CD4-positive, alpha-beta T cell (primary cell): Measurements from ENCODE around the gene ARMH3. TPM values are rescaled to one million over a fixed set of nuclear protein-coding genes. Genes with fewer than 3 reads are reported as not detected.

ENCODE experiments used
- ATAC-seq: fragments of 200-7000 bp; cut with Tn5 transposase; one replicate; pipeline ENCODE4 v1.10.0; 2022; ENCODE audit warnings: mild to moderate bottlenecking; ENCODE audit not compliant: poor library complexity
- CTCF ChIA-PET: fragments of 350-600 bp; sonication (Branson Sonifier 250); formaldehyde crosslinking; loops from one replicate; lab custom pipeline; 2021; ENCODE audit warnings: antibody characterized with exemption, inconsistent platforms; lab: Charles Lee
- POLR2A ChIA-PET: fragments of 350-600 bp; sonication (Branson Sonifier 250); formaldehyde crosslinking; loops from one replicate; lab custom pipeline; 2021; ENCODE audit warnings: antibody characterized with exemption, inconsistent platforms; lab: Charles Lee
- DNase-seq, 14 experiments: peaks; one replicate each; pipeline ENCODE4 v3.0.0-alpha.2; 2013 to 2020; ENCODE audit warnings: mixed read lengths in 2 of 14
- H3K27ac ChIP-seq, 2 donors: one replicate each; pipeline versions ENCODE4 v1.5.1 to v1.7.0; 2013; ENCODE audit warnings: low read length in 2 of 2, low read depth in 1 of 2, mild to moderate bottlenecking in 1 of 2
- H3K27me3 ChIP-seq, 2 experiments: 1 replicate in 1 of 2; 2 replicates in 1 of 2; pipeline versions ENCODE4 v1.6.1 to v1.7.0; 2013; ENCODE audit warnings: low read length in 2 of 2, control low read depth in 1 of 2, mild to moderate bottlenecking in 1 of 2, moderate library complexity in 1 of 2; ENCODE audit not compliant: insufficient read depth in 2 of 2, control insufficient read depth in 1 of 2
- H3K36me3 ChIP-seq: one replicate; pipeline ENCODE4 v1.6.1; 2013; ENCODE audit warnings: low read length, control low read depth; ENCODE audit not compliant: insufficient read depth
- H3K4me1 ChIP-seq: one replicate; pipeline ENCODE4 v1.6.1; 2013; ENCODE audit warnings: low read length, control low read depth; ENCODE audit not compliant: insufficient read depth
- H3K4me3 ChIP-seq: one replicate; pipeline ENCODE4 v1.5.1; 2013; ENCODE audit warnings: mild to moderate bottlenecking, low read length, moderate library complexity
- H3K9me3 ChIP-seq, 2 experiments: 1 replicate in 1 of 2; 2 replicates in 1 of 2; pipeline versions ENCODE4 v1.6.1 to v1.7.0; 2013; ENCODE audit warnings: low read length in 2 of 2, mild to moderate bottlenecking in 2 of 2, control low read depth in 1 of 2, moderate library complexity in 1 of 2; ENCODE audit not compliant: control insufficient read depth in 1 of 2, insufficient read depth in 1 of 2
- H3K27ac Mint-ChIP-seq: one replicate; pipeline ENCODE4 v1.8.0; 2020; ENCODE audit warnings: mixed read lengths
- H3K27me3 Mint-ChIP-seq: one replicate; pipeline ENCODE4 v1.8.0; 2021; ENCODE audit warnings: mixed read lengths
- H3K36me3 Mint-ChIP-seq: one replicate; pipeline ENCODE4 v1.8.0; 2021; ENCODE audit warnings: low read depth, mixed read lengths
- H3K4me1 Mint-ChIP-seq: one replicate; pipeline ENCODE4 v1.8.0; 2021; ENCODE audit warnings: low read depth, mixed read lengths
- H3K4me3 Mint-ChIP-seq: one replicate; pipeline ENCODE4 v1.8.0; 2020; ENCODE audit warnings: mild to moderate bottlenecking, mixed read lengths
- H3K9me3 Mint-ChIP-seq: one replicate; pipeline ENCODE4 v1.8.0; 2020; ENCODE audit warnings: mixed read lengths
- CTCF ChIP-seq: fragments of 200-600 bp; IDR thresholded peaks from one replicate; pipeline ENCODE4 v1.8.0; 2022; ENCODE audit warnings: antibody characterized with exemption, mild to moderate bottlenecking
- intact Hi-C, 2 experiments: fragments of 100-400 bp; cut with DNase I in 1 of 2; cut with micrococcal nuclease in 1 of 2; formaldehyde crosslinking; loops; one replicate each; pipeline versions ENCODE4 v1.15.1 to v1.9.0; 2023 to 2025; cut with DNase I, micrococcal nuclease
- total RNA-seq, 174 experiments: library from RNA in 2 of 174; stranded (reverse) in 2 of 174; gene quantifications; one replicate each; pipeline ENCODE4 v1.2.3 and lab custom pipeline; 2021 to 2026

Gene ARMH3
- total RNA-seq, 2 experiments from 2014 or later: 17.7 to 18.9 TPM

GRCh38 chr10:101950213-101950612 lies 105.8 kb downstream of the ARMH3 start:
- intact Hi-C loops: no loop called here
- H3K27me3 ChIP-seq: no peaks in the 10 kb centered on the region
- Mint-ChIP-seq H3K27ac (no peak overlapping the region), H3K27me3 (no peaks in the 10 kb centered on the region), H3K4me3 (no peak overlapping the region), H3K9me3 (peaks cover 7% of the 10 kb centered on the region), H3K36me3 (peaks cover 94% of the 10 kb centered on the region), H3K4me1 (peaks cover 3% of the 10 kb centered on the region)
- no peak overlapping the region for H3K4me3 ChIP-seq
- H3K27ac ChIP-seq: no peak overlapping the region
- DNase-seq (no peak), ATAC-seq (no peak)
- no peaks in the 10 kb centered on the region for H3K4me1 ChIP-seq
- CTCF ChIA-PET: no interaction called here
- TF ChIP-seq CTCF: no peak
- POLR2A ChIA-PET: no interaction called here
- H3K36me3 ChIP-seq: peaks cover 36% of the 10 kb centered on the region
- H3K9me3 ChIP-seq: peaks cover 8 to 9% of the 10 kb centered on the region in 2 experiments

GRCh38 chr10:101941871-101942270 lies 114.1 kb downstream of the ARMH3 start:
- POLR2A ChIA-PET: interaction anchor here (0.7 kb wide), 1 partner anchor 100 kb away, joined by 3 read pairs; no protein-coding TSS in a partner anchor
- ATAC-seq: no peak
- Histone ChIP-seq H3K4me1 (no peaks in the 10 kb centered on the region), H3K36me3 (peaks cover 18% of the 10 kb centered on the region), H3K9me3 (no peaks in the 10 kb centered on the region), H3K27me3 (no peaks in the 10 kb centered on the region), H3K27ac (no peak overlapping the region), H3K4me3 (no peak overlapping the region)
- Mint-ChIP-seq H3K27ac (no peak overlapping the region), H3K4me3 (no peak overlapping the region), H3K36me3 (peaks cover 66% of the 10 kb centered on the region), H3K4me1 (peaks cover 7% of the 10 kb centered on the region), H3K27me3 (no peaks in the 10 kb centered on the region), H3K9me3 (no peaks in the 10 kb centered on the region)
- TF ChIP-seq CTCF: no peak
- intact Hi-C loops: no loop called here
- CTCF ChIA-PET: no interaction called here
- no peak for DNase-seq

GRCh38 chr10:101940916-101941315 lies 115.1 kb downstream of the ARMH3 start:
- H3K9me3 Mint-ChIP-seq: no peaks in the 10 kb centered on the region
- H3K27ac ChIP-seq: no peak overlapping the region
- no peak for TF ChIP-seq CTCF
- no peak overlapping the region for H3K4me3 Mint-ChIP-seq
- H3K9me3 ChIP-seq: no peaks in the 10 kb centered on the region
- no peaks in the 10 kb centered on the region for H3K27me3 Mint-ChIP-seq
- CTCF ChIA-PET: no interaction called here
- POLR2A ChIA-PET: interaction anchor here (0.6 kb wide), 1 partner anchor 28 kb away, joined by 3 read pairs; no protein-coding TSS in a partner anchor
- peaks cover 4% of the 10 kb centered on the region for H3K4me1 Mint-ChIP-seq
- H3K27ac Mint-ChIP-seq: no peak overlapping the region
- H3K27me3 ChIP-seq: no peaks in the 10 kb centered on the region
- peaks cover 60% of the 10 kb centered on the region for H3K36me3 Mint-ChIP-seq
- DNase-seq: no peak
- intact Hi-C loops: no loop called here
- H3K4me3 ChIP-seq: no peak overlapping the region
- peaks cover 18% of the 10 kb centered on the region for H3K36me3 ChIP-seq
- no peak for ATAC-seq
- no peaks in the 10 kb centered on the region for H3K4me1 ChIP-seq
